ENCODE measurements around the gene RTF1. TPM values are rescaled to one million over a fixed set of nuclear protein-coding genes. Genes with fewer than 3 reads are reported as not detected.

Gene RTF1
- total and polyA plus RNA-seq, 2 donors (not counting 3 experiments of a cell fraction or from before 2014, with no cell fraction given) = 19.2 to 40.6 TPM

GRCh38 chr15:41482110-41482877 lies 65.4 kb downstream of the RTF1 start:
- CTCF ChIA-PET = interaction anchor here (0.7 to 5.3 kb wide), 3 partner anchors 11 to 49 kb away, joined by 3 to 37 read pairs (median 3); partner anchors contain the start of gene ITPKA
- no peaks in the 10 kb centered on the region for H3K9me1 ChIP-seq (replicated peaks; ENCODE audit: control insufficient read depth, extremely low read depth, insufficient read depth, low read length)

More at GRCh38 chr15:41482110-41482877, 65.4 kb downstream of the RTF1 start:
- Histone ChIP-seq H4K20me1 (replicated peaks; ENCODE audit: control insufficient read depth, extremely low read depth, insufficient read depth, low read length) (no peaks in the 10 kb centered on the region), H3K4me3 (replicated peaks in 1 of 3; ENCODE audit: insufficient read depth in 1 of 3, low read depth in 1 of 3, low read length in 3 of 3) (no peak overlapping the region), H3K36me3 (ENCODE audit: control insufficient read depth in 2 of 2, extremely low read depth in 1 of 2, insufficient read depth in 2 of 2, low read length in 2 of 2) (peaks cover 12 to 26% of the 10 kb centered on the region in 2 experiments), H3K4me2 (ENCODE audit: insufficient read depth, low read length) (no peak overlapping the region), H3K9ac (replicated peaks; ENCODE audit: extremely low read depth, insufficient read depth, low read length) (no peak overlapping the region), H3K4me1 (ENCODE audit: control insufficient read depth, extremely low read depth, insufficient read depth, low read length) (peaks cover 2% of the 10 kb centered on the region), H3K27me3 (ENCODE audit: control insufficient read depth in 2 of 2, insufficient read depth in 2 of 2, low read length in 2 of 2) (no peaks in the 10 kb centered on the region), H3K9me3 (replicated peaks; ENCODE audit: control insufficient read depth, insufficient read depth, low read length) (no peaks in the 10 kb centered on the region), H2AFZ (ENCODE audit: low read depth, low read length) (no peak overlapping the region), H3K79me2 (ENCODE audit: control insufficient read depth, insufficient read depth, low read length) (no peaks in the 10 kb centered on the region), H3K27ac (ENCODE audit: insufficient read depth, low read depth, low read length) (no peak overlapping the region)
- FAIRE-seq (no peak), DNase-seq (ENCODE audit: low read depth, low spot score) (no peak)
- dilution Hi-C loops (cut with MboI; ENCODE audit: extremely low pct_ligation_motif_present, low sequenced_read_pairs) (no loop called here), intact Hi-C loops (cut with micrococcal nuclease) (no loop called here)
- no peak for TF ChIP-seq POLR2A (IDR thresholded peaks at IDR 0.05; ENCODE audit: low read depth, low read length)
- no peak for TF ChIP-seq CTCF (IDR thresholded peaks at IDR 0.05; ENCODE audit: extremely low read depth in 1 of 2, insufficient read depth in 1 of 2, low read depth in 1 of 2, low read length in 2 of 2)
- BruUV-seq (replicated peaks) = no TSS peak
- POLR2A ChIA-PET = interaction anchor here (0.6 to 0.9 kb wide), 2 partner anchors 8 to 70 kb away, joined by 3 to 4 read pairs; no protein-coding TSS in a partner anchor

All from endothelial cell of umbilical vein (primary cell).